Measurements from ENCODE around the gene BLID.

DNA sequence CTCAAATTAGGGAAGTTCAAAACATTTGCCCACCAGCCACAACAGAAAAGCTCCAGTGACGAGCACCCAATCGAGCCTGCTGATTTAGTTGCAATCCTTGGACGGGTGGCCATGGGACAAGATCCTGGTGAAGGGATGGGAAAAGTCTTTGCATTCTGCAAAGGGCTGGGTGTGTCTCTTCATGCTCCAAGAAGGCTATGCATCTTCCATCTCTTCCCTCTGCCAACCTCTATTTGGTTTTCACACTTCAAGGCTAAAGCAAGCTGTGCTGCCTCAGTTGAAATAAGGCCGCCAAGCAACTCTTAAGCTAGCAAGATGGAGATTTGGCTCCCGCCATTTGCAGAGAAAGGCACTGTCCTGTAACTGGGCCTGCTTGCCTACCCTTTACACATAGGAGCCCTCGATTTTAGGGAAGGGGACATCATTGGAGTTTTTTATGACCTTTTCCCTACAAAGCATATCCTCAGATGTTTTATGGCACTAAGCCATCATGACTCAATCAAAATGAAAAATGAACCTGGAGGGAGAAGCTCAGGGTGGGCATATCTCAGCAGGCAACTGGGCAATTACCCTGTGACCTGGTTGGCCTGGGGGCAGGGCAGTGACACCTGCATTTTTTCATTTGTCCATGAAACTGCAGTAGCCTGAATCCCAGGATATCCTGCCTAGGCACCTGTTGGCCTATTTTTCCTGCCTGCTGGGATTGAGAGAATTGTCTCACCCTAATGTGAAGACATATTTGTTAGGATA is 45.0 kb upstream of the BLID start:
- TF ChIP-seq, protein P1, sequence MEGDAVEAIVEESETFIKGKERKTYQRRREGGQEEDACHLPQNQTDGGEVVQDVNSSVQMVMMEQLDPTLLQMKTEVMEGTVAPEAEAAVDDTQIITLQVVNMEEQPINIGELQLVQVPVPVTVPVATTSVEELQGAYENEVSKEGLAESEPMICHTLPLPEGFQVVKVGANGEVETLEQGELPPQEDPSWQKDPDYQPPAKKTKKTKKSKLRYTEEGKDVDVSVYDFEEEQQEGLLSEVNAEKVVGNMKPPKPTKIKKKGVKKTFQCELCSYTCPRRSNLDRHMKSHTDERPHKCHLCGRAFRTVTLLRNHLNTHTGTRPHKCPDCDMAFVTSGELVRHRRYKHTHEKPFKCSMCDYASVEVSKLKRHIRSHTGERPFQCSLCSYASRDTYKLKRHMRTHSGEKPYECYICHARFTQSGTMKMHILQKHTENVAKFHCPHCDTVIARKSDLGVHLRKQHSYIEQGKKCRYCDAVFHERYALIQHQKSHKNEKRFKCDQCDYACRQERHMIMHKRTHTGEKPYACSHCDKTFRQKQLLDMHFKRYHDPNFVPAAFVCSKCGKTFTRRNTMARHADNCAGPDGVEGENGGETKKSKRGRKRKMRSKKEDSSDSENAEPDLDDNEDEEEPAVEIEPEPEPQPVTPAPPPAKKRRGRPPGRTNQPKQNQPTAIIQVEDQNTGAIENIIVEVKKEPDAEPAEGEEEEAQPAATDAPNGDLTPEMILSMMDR (IDR thresholded peaks at IDR 0.05), result no peak
- no peak for TF ChIP-seq POLR2A (IDR thresholded peaks at IDR 0.05)

Data from prostate gland (tissue), 2 donors.